Measurements from ENCODE around the gene AHCYL2.
A peak's percentile ranks its signal among the peaks of the same experiment; 100 is the strongest.

The AHCYL2 gene

DNA sequence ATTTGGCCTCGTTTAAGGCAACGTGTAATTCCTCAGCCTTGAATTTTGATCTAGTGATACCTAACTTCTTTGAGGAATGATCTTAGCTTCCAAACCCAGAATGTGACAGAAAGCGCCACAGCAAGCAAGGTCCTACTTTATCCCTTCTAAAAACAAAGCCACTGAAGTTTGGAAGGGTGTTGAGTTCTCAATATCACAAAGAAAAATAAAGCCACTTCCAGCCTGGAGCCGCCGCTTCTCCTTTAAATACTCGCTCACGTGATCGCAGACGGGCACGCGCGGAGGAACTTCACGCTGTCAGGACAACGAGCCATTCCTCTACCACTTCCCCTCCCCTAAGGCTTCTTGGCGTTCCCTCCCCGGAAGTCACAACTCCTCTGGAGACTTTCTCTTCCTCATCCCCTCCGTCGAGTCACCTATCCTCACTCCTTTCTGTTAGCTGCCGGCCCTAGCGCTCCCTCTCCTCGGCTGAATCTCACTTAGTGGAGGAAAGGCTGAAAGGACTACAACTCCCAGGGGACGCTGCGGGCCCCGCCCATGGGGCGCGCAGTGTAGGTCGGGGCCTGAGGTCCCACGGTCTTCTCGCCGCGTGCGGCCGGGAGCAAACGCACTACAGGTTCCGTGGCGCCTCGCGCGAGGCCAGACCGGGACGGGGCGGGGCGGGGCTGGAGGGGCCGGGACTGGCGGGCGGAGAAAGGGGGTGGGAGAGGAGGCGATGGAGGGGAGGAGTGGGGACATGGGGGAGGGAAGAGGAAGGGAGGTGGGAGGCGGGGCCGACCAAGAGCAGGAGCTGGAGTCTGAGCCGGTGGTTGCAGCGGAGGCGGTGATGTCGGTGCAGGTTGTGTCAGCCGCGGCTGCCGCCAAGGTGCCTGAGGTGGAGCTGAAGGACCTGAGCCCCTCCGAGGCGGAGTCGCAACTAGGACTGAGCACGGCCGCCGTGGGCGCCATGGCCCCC, at the start of gene AHCYL2:
AHCYL2 (plus strand) TSS at position 780 of the 955 bp plus-strand sequence.
- DNase-seq (ENCODE audit: low spot score): peak; percentile 96

DNA sequence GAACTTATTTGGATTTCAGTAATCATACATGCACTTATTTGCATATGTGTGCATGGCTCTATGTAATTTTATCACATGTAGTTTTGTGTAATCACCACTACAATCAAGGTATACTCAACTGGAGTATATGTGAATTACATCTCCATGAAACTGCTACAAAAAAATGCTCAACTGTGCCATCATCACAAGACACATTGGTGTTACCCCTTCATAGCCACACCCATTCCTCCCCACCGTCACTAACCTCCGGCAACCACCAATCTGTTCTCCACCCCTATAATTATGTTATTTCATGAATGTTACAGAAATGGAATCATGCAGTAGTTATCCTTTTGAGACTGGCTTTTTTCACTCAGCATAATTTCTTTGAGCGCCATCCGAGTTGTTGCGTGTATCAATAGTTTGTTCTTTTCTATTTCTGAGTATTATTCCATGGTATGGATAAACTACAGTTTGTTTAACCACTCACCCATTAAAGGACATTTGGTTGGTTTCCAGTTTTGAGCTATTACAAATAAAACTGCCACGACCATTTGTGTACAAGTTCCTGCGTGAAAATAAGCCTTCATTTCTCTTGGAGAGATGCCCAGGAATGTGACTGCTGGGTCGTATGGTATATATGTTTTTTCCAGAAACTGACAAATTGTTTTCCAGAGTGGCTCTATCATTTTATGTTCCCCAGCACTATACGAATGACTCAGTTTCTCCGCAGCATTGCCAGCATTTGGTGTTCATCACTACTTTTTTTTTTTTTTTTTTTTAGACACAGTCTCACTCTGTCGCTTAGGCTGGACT, 47.7 kb upstream of the AHCYL2 start:
- no peak for DNase-seq (ENCODE audit: low spot score)

DNA sequence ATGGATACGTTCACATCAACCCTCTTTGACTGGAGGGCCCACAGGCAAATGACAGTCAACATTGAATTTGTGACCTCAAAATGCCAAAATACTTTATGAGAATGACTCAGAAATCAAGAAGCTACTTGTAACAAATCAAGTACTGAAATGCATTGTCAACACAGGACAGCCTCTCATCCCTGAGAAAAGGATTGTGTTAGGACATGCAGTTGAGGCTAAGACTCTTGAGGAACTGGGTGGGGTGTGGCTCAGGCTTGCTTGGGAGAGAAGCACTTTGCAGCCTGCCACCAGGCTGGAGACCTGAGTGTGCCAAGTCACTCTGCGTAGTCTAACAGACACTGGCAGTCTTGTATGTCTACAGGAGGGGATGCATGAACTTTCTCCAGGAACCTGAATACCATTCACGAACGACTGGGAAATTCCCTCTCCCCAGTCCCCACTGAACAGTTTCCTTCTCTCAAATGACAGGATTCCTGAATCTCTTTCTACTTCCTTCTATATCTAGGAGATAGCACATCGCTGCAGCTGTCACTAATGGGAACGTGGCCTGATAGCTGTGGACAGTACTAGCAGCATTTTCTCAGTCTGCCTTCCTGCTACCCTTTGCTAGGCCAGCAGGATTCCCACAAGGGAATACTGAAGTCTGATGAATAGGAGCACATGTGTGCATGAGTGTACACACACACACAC, 39.7 kb upstream of the AHCYL2 start:
- DNase-seq (ENCODE audit: low spot score): no peak

DNA sequence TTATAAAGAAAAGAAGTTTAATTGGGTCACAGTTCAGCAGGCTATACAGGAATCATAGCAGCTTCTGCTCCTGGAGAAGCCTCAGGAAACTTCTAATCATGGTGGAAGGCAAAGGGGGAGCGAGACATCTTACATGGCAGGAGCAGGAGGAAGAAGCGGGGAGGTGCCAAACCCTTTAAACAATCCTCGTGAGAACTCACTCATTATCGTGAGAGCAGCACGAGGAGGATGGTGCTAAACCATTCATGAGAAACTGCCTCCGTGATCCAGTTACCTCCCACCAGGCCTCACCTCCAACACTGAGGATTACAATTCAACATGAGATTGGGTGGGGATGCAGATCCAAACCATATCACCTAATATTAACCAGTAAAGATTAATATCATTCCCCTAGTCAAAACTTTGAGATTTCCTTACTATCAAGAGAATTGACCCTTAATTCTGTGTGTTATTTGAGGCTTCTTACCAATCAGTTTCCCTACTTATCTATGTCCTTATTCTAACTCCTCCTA, 38.0 kb upstream of the AHCYL2 start:
- DNase-seq (ENCODE audit: low spot score): no peak

DNA sequence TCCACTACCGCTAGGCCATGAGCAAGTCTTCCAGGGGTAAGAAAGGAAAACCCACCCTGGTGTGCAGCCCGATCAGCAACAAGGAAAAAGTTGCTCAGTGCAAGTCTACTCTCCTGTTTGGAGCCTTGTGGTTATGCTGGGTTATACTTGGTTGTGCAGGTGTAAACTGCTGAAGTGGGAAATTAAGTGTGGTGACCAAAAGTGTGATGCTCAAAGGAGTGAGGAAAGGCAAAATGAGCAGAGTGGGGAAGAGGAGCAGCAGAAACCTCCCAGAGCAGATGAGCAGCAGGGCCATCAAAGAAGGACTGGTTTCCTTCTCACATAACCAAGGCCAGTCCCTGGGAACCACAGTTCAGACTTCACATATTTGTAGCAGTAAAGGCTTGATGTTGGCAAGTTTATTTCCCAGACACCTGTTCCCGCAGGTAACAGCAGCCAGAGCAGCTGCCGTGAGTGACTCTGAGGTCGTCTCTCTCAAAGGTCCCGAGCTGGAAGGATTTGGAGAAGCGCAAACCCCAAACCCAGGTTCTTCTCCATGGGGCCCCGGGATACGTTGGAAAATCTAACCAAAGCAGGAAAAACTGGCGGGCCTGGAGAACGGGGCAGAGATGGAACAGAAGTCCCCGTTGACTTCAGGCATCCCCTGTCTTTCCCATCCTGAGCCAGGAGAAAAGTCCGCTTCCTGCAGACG, 37.0 kb upstream of the AHCYL2 start:
- DNase-seq (ENCODE audit: low spot score): no peak

DNA sequence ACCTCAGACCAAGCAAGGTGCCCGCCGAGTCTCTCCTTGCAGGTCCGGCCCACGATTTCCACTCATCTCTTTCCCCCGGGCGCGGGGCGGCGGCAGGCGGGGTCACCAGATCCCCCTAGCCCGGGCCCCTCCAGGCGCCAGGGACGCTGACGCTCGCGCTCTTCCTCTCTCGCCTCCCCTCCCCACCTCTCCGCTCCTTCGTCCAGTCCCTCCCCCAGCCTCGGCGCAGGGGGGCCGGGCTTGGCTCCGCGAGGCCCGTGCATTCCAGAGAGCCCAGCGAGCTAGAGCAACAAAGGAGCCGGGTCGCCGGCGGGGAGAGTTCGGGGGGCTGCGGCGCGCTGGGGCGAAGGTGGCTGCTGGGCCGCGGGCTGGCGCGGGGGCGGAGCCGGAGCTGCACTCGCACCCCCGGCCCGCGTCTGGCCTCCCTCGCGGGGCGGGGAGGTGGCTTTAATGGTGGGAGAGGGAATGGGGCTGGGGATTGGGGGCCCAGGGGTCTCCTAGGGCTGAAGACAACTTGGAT, 36.4 kb upstream of the AHCYL2 start, which contains the start of gene SMO:
SMO (plus strand) TSS at position 262 of the 520 bp plus-strand sequence. CDS start 519 bp downstream, outside the sequence.
- DNase-seq (ENCODE audit: low spot score): no peak

DNA sequence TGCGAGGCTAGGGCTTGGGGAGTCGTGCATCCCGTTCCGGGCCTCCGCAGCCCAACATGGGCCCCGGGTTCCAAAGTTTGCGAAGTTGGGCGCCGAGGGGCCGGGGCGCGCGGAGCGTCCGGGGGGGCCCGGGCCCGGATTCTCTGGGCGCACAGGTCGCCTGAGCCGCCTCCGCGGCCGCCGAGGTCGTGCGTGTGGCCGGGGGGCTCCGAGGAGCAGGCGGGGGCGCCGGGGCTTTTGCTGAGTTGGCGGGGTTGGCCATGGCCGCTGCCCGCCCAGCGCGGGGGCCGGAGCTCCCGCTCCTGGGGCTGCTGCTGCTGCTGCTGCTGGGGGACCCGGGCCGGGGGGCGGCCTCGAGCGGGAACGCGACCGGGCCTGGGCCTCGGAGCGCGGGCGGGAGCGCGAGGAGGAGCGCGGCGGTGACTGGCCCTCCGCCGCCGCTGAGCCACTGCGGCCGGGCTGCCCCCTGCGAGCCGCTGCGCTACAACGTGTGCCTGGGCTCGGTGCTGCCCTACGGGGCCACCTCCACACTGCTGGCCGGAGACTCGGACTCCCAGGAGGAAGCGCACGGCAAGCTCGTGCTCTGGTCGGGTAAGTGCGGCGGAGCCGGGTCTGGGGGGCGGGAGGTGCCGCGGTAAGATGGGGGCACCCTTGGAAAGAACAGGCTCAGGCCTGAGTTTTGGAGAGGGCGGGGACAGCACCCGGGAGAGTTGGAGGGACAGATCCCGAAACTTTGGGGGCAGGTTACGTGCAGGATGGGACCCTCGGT, 35.8 kb upstream of the AHCYL2 start:
- DNase-seq (ENCODE audit: low spot score): no peak

DNA sequence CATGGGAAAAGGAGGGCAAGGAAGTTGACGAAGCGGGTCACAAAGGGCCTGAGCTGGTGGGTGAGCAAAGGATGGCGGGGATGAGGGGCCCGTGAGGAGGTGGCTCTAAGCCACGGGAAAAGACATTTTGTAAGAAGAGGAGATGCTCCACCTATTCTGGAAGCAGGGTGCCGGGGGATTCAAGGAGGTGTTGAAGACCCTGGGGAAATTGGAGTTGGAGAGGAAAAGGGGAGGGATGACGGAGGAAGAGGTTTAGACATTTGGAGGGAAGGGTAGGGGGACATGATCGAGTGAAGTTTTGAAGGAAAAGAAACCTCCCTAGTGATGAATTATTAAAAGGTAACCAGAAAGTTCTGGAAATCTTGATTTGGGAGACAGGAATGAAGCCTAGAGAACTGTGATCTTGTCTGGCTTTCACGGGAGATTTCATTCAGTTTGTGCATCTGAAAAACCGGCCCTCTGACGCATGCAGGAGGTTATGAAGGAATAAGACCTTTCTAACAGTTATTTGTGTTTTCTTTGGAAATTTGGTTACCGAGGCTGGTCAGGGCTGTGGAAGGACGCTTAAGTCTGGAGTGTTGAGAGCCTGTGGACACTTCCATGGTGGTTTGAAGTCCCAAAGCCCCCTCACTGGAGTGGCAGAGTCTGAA, 35.0 kb upstream of the AHCYL2 start:
- DNase-seq (ENCODE audit: low spot score): no peak

DNA sequence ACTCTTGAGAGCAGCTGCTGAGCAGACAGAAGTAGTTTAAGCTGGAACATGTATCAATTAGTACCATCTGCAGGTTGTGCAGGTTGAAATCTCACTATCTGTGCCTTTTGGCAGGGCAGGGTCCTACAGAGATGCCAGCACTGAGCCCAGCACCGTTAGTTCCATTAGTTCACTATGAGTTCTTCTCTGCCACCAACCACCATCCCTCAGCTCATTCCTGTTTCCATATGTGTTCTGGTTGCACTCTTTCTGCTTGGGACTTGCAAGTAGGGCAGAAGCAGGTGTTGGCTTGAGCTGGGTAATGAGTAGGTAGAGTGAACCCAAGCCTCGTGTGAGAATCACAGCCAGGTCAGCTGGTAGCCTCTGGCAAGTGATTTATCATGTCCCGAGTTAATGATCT, 33.6 kb upstream of the AHCYL2 start:
- DNase-seq (ENCODE audit: low spot score): no peak

DNA sequence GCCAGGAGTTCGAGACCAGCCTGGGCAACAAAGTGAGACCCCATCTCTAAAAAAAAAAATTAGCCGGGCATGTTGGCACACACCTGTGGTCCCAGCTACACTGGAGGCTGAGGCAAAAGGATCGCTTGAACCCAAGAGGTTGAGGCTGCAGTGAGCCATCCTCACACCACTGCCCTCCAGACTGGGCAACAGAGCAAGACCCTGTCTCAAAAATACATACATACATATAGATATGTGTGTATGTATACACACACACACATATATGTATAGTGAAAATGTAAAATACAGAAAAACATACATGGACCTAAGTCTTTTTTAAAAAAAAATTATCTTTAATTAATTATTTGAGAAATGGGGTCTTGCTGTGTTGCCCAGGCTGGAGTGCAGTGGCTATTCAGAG, 30.9 kb upstream of the AHCYL2 start:
- DNase-seq (ENCODE audit: low spot score): no peak

DNA sequence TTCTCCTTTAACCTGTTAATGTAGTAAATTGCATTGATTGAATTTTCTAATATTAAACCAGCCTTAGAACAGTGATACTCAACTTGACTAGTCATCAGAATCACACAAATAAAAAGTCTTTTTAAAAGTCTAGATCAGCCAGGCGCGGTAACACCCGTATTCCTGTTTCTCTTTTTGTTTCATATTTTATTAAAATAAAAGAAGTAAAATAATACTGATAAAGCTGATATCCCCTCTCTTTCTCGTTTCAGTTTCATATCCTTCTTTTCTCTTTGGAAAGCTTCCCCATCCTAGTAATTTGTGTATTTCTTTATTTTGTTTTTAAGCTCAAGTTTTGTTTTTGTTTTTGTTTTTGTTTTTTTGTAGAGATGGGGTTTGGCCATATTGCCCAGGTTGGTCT, 27.1 kb upstream of the AHCYL2 start:
- no peak for DNase-seq (ENCODE audit: low spot score)

DNA sequence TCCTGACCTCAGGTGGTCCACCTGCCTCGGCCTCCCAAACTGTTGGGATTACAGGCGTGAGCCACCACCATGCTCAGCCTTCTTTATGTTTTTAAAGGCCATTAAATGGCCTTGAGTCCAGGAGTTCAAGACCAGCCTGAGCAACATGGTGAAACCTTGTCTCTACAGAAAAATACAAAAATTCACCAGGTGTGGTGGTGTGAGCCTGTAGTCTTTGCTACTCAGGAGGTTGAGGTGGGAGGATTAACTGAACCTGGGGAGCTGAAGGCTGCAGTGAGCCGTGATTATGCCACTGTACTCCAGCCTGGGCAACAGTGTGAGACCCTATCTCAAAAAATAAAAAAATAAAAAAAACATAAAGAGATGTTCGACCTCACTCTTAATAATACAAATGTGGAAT, 25.4 kb upstream of the AHCYL2 start:
- no peak for DNase-seq (ENCODE audit: low spot score)

DNA sequence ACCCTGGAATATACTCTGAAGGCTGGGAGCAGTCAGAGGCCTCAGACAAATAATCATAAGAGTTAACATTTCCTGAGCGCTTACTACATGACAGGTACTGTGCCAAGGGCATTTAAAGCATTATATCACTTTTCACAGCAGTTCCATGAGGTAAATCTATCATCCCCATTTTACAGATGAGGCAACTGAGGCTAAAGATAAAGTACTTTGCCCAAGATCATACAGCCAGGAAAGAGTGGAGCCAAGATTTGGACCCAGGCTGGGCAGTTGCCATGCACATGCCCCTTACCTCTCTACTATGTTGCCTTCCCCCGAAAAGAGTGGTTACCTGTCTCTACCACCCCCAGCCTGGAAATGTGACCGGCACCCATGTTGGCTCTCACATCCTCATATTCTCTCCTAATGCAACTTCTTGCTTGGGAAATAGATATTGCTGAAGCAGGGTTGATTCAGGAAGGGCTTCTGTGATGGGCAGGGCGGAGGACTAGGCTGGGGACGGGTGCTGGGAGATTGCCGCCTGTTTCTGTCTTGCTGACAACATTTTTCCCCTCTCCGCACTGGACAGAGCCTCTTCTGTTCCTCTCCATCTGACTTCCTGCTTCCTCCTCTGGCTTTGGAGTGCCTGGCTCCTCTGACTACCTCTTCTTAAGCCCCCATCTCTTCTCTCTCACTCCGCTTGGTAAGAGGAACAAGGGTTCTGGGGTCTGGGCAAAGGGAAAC, 22.6 kb upstream of the AHCYL2 start:
- DNase-seq (ENCODE audit: low spot score): no peak

DNA sequence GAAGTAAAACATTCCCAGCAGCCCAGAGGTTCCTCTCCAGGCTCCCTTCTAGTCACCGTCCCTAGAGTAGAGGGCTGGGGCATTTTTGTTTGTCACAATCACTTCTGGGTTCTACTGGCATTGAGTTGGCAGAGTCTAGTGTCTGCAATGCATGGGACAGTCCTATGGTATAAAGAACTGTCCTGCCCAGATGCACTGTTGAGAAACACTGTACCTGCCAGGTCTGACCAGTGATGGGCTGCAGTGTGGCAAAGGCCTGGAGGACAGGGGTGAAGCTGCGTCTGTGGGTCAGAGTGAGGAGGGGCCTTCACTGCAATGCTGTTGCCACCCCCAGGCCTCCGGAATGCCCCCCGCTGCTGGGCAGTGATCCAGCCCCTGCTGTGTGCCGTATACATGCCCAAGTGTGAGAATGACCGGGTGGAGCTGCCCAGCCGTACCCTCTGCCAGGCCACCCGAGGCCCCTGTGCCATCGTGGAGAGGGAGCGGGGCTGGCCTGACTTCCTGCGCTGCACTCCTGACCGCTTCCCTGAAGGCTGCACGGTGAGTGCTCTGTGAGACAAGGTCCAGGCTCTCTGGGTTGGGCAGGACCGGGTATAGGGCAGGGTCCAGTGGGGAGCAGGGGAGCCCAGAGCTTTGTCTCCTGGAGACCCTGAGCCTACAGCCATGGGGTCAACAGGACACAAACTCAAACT, 21.6 kb upstream of the AHCYL2 start:
- no peak for DNase-seq (ENCODE audit: low spot score)

DNA sequence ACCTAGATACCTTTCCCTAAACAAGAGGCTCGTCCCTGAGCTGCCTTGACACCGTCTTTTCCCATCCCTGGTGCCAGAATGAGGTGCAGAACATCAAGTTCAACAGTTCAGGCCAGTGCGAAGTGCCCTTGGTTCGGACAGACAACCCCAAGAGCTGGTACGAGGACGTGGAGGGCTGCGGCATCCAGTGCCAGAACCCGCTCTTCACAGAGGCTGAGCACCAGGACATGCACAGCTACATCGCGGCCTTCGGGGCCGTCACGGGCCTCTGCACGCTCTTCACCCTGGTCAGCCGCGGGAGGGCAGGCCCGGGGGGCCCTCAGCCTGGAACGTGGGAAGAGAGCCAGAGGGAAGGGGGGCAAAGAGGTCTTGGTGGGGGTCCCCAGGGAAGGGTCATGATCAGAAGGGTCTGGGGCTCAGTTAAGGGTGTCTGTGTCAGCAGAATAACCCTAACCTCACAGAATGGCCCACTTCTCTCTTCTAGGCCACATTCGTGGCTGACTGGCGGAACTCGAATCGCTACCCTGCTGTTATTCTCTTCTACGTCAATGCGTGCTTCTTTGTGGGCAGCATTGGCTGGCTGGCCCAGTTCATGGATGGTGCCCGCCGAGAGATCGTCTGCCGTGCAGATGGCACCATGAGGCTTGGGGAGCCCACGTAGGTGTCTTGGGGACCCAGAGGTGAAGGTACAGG, 19.6 kb upstream of the AHCYL2 start:
- no peak for DNase-seq (ENCODE audit: low spot score)

DNA sequence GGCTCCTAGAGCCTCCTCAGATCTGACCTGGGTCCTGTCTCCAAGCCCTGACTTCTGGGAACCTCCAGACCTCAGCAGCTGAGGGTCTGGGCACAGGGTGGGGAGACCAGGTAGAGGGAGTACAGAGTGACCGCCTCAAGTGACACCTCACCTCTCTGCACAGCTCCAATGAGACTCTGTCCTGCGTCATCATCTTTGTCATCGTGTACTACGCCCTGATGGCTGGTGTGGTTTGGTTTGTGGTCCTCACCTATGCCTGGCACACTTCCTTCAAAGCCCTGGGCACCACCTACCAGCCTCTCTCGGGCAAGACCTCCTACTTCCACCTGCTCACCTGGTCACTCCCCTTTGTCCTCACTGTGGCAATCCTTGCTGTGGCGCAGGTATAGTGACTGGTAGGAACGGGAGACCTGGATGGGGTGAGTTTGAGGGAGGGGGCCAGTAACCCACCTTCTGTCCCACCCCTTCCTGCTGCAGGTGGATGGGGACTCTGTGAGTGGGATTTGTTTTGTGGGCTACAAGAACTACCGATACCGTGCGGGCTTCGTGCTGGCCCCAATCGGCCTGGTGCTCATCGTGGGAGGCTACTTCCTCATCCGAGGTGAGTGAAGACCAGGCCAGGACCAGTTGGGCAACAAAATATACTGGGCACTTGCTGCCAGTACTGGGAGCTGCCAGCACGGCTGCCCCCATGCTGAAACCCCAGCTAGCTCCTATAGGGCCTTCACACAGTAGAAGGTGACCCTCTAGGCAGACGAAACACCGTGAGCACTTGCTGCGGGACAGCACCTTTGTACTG, 18.6 kb upstream of the AHCYL2 start:
- no peak for DNase-seq (ENCODE audit: low spot score)

DNA sequence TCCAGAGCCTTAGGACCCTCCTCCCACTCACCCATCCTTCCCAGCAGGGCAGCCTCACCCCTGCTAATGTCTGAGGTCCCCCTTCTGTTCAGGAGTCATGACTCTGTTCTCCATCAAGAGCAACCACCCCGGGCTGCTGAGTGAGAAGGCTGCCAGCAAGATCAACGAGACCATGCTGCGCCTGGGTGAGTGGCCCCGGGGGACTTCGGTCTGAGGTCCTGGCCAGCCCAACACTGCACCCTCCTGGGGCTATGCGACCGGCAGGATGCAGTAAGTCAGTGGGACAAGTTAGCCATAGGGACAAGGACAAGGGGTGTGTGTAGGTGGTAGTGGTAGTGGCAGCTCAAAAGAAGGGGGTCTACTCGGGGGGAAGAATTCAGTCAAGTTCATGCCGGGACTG, 16.2 kb upstream of the AHCYL2 start:
- no peak for DNase-seq (ENCODE audit: low spot score)

Measured in SW480 (cell line).